ENCODE data around the gene EFCAB8.

The EFCAB8 gene

GRCh38 chr20:32891491-32891890 lies 32.8 kb downstream of the EFCAB8 start:
- CTCF ChIA-PET: no interaction called here
- no peak for DNase-seq (ENCODE audit: low read depth, low spot score)
- TF ChIP-seq CTCF (IDR thresholded peaks at IDR 0.05; ENCODE audit: insufficient read depth, low read length, missing control alignments): no peak
- POLR2A ChIA-PET: no interaction called here
- H3K4me3 ChIP-seq (ENCODE audit: low read depth, low read length): no peak overlapping the region

DNA sequence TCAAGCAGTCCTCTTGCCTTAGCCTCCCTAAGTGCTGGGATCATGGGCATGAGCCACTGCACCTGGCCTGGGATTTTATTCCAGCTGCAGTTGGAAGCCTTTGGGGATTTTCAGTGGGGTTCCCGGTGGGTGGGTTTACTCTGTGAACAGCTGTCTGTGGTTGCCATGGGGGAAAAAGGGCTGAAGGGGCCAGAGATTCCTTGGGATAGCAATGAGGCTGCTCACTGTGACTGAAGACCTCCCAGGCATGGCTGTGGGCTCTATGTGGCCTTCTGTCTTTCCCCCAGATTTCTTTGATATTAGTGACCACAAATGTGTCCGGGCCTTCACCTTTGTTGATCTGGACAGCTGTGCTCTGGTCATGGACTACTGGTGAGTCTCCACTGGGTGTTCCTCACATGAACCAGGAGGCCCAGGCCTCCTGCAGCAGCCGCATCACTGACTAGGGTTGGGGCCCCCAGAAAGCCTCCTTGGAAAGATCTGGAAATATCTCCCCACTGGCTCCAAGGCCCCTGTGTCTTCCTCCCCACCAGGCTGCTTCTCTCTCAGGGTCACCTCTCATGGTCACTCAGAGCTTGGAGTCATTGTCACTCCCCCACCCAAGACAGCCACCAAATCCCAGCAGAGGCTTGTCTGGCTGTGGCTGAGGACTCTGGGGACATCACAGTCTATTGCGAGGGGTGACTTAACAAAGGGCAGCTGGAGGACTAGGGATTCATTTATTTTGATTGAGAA lies 33.4 kb downstream of the EFCAB8 start:
- ChIA-PET POLR2A (no interaction called here), CTCF (interaction anchor here (0.6 to 1.1 kb wide), 2 partner anchors 10 to 72 kb away, joined by 3 read pairs; no protein-coding TSS in a partner anchor)
- H3K4me3 ChIP-seq (ENCODE audit: low read depth, low read length): no peak overlapping the region
- TF ChIP-seq CTCF (IDR thresholded peaks at IDR 0.05; ENCODE audit: insufficient read depth, low read length, missing control alignments): no peak
- no peak for DNase-seq (ENCODE audit: low read depth, low spot score)

DNA sequence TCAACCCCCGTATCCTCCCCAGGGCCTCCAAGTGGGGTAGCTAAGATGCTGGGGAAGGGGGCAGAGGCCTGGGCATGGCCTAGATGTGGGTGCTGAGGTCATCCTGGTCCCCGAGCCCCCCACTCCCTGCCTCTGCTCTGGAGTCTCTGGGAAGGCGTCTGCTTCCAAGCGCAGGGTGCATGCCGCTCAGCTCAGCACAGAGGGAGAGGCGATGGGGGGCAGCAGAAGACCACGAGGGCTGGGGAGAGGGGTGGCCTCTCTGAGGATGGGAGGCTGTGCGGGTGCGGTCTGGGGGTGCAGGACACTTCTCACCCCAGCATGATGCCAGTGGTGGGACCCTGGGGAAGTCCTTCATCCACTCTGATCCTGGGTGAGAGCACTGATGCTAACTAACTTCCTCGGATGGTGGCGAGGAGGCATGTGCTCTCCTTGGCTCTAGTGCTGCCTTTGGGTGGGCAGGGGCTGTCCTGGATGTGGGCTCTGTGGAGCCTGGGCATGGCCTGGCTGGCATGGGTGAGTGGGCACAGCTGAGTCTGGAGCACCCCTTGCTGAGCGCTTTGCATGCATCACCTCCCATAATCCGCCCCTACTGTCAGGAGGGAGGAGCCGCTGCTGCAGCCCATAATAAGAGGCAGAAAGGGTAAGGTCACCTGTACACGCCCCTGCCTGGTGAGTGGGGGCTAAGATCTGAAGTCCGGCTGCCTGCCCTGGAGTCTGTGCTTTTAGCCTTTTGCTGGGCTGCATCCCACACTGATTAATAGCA lies 34.7 kb downstream of the EFCAB8 start:
- no peak for DNase-seq (ENCODE audit: low read depth, low spot score)
- no peak for TF ChIP-seq CTCF (IDR thresholded peaks at IDR 0.05; ENCODE audit: insufficient read depth, low read length, missing control alignments)
- ChIA-PET CTCF (interaction anchor here (0.9 to 2.7 kb wide), 3 partner anchors 8 to 104 kb away, joined by 3 to 9 read pairs (median 3); no protein-coding TSS in a partner anchor), POLR2A (no interaction called here)
- no peak overlapping the region for H3K4me3 ChIP-seq (ENCODE audit: low read depth, low read length)

- H3K4me3 ChIP-seq (ENCODE audit: low read depth, low read length): no peak overlapping the region
- POLR2A ChIA-PET: no interaction called here
- CTCF ChIA-PET: interaction anchor here (0.9 to 2.7 kb wide), 4 partner anchors 9 to 116 kb away, joined by 3 to 9 read pairs (median 4); no protein-coding TSS in a partner anchor
- peak; percentile 50 for TF ChIP-seq CTCF (IDR thresholded peaks at IDR 0.05; ENCODE audit: insufficient read depth, low read length, missing control alignments)
- no peak for DNase-seq (ENCODE audit: low read depth, low spot score)
Measured at GRCh38 chr20:32894026-32894483, 35.3 kb downstream of the EFCAB8 start.

DNA sequence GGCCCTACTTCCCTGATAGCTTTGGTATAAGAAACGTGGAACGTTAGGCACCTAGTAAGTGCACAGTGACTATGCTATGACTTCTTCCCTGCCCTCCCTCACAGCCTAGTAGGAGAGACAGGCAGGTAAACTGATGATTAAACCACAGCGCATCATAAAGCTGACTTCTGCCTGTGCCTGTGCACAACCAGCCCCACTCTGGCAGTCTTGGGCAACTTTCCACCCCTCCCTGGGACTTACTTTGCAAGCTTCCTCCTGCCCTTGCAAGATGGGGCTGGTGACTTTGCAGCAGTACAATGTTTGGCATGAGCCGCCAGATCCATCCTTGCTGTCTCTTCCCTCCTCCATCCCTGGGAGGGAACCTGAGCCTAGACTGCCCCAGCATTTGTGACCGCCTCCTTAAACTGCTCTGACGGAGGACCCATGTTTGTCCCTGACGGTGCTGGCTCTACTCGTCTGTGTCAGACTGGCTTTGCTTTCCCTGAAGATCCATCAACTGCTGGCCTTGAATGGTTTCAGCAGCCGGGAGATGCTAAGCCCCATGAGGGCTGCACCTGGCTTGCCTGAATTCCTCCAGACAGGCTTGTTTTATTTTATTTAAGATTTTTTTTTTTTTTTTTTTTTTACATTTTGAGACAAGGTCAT lies 36.1 kb downstream of the EFCAB8 start:
- no peak for TF ChIP-seq CTCF (IDR thresholded peaks at IDR 0.05; ENCODE audit: insufficient read depth, low read length, missing control alignments)
- CTCF ChIA-PET: interaction anchor here (1.2 to 2.7 kb wide), 3 partner anchors 10 to 116 kb away, joined by 3 to 9 read pairs (median 4); no protein-coding TSS in a partner anchor

More for the DNA sequence above, 36.1 kb downstream of the EFCAB8 start:
- no peak for DNase-seq (ENCODE audit: low read depth, low spot score)
- no peak overlapping the region for H3K4me3 ChIP-seq (ENCODE audit: low read depth, low read length)
- POLR2A ChIA-PET: interaction anchor here (0.7 kb wide), 1 partner anchor 27 kb away, joined by 3 read pairs; no protein-coding TSS in a partner anchor
